ENCODE results near the gene MSTN.

MSTN gene

GRCh38 chr2:190106783-190107182 is 44.3 kb upstream of the MSTN start:
- no peaks in the 10 kb centered on the region for H3K36me3 ChIP-seq (ENCODE audit: low read depth)
- DNase-seq (ENCODE audit: low spot score) (no peak), ATAC-seq (ENCODE audit: low read depth) (no peak)
- H3K9me3 ChIP-seq (ENCODE audit: severe bottlenecking), result no peaks in the 10 kb centered on the region
- no peaks in the 10 kb centered on the region for H3K4me1 ChIP-seq (ENCODE audit: insufficient read depth, poor library complexity, severe bottlenecking)
- no peak overlapping the region for H3K4me3 ChIP-seq (ENCODE audit: severe bottlenecking)
- TF ChIP-seq CTCF (IDR thresholded peaks at IDR 0.05; ENCODE audit: poor library complexity, severe bottlenecking), result no peak
- no peak overlapping the region for H3K27ac ChIP-seq (ENCODE audit: poor library complexity, severe bottlenecking)
- H3K27me3 ChIP-seq (ENCODE audit: insufficient read depth, poor library complexity, severe bottlenecking), result no peaks in the 10 kb centered on the region

GRCh38 chr2:190105554-190105953 is 43.0 kb upstream of the MSTN start:
- Histone ChIP-seq H3K9me3 (ENCODE audit: severe bottlenecking) (no peaks in the 10 kb centered on the region), H3K27ac (ENCODE audit: poor library complexity, severe bottlenecking) (no peak overlapping the region), H3K36me3 (ENCODE audit: low read depth) (no peaks in the 10 kb centered on the region), H3K4me3 (ENCODE audit: severe bottlenecking) (no peak overlapping the region), H3K4me1 (ENCODE audit: insufficient read depth, poor library complexity, severe bottlenecking) (no peaks in the 10 kb centered on the region), H3K27me3 (ENCODE audit: insufficient read depth, poor library complexity, severe bottlenecking) (no peaks in the 10 kb centered on the region)
- DNase-seq (ENCODE audit: low spot score), result no peak
- no peak for TF ChIP-seq CTCF (IDR thresholded peaks at IDR 0.05; ENCODE audit: poor library complexity, severe bottlenecking)
- ATAC-seq (ENCODE audit: low read depth), result no peak

GRCh38 chr2:190103144-190103543 is 40.6 kb upstream of the MSTN start:
- DNase-seq (ENCODE audit: low spot score), result no peak
- Histone ChIP-seq H3K27me3 (ENCODE audit: insufficient read depth, poor library complexity, severe bottlenecking) (no peaks in the 10 kb centered on the region), H3K27ac (ENCODE audit: poor library complexity, severe bottlenecking) (no peak overlapping the region), H3K4me3 (ENCODE audit: severe bottlenecking) (no peak overlapping the region), H3K36me3 (ENCODE audit: low read depth) (no peaks in the 10 kb centered on the region), H3K9me3 (ENCODE audit: severe bottlenecking) (no peaks in the 10 kb centered on the region), H3K4me1 (ENCODE audit: insufficient read depth, poor library complexity, severe bottlenecking) (no peaks in the 10 kb centered on the region)
- no peak for TF ChIP-seq CTCF (IDR thresholded peaks at IDR 0.05; ENCODE audit: poor library complexity, severe bottlenecking)
- ATAC-seq (ENCODE audit: low read depth), result no peak

- no peak overlapping the region for H3K4me3 ChIP-seq (ENCODE audit: severe bottlenecking)
Measured at GRCh38 chr2:190099890-190100697, 37.6 kb upstream of the MSTN start.

More at GRCh38 chr2:190099890-190100697, 37.6 kb upstream of the MSTN start:
- H3K27me3 ChIP-seq (ENCODE audit: insufficient read depth, poor library complexity, severe bottlenecking), result no peaks in the 10 kb centered on the region
- no peaks in the 10 kb centered on the region for H3K4me1 ChIP-seq (ENCODE audit: insufficient read depth, poor library complexity, severe bottlenecking)
- DNase-seq (ENCODE audit: low spot score) (no peak), ATAC-seq (ENCODE audit: low read depth) (no peak)
- H3K27ac ChIP-seq (ENCODE audit: poor library complexity, severe bottlenecking), result no peak overlapping the region
- TF ChIP-seq CTCF (IDR thresholded peaks at IDR 0.05; ENCODE audit: poor library complexity, severe bottlenecking), result no peak
- H3K9me3 ChIP-seq (ENCODE audit: severe bottlenecking), result no peaks in the 10 kb centered on the region
- H3K36me3 ChIP-seq (ENCODE audit: low read depth), result no peaks in the 10 kb centered on the region
